ACC112 (cell line): ENCODE results near the gene PREX1.

ENCODE experiments used
- H2AFZ ChIP-seq: fragments of 200-600 bp; sonication (generic); one replicate; pipeline ENCODE4 v1.6.0; 2017; ENCODE audit warnings: antibody characterized with exemption, low read length; ENCODE audit not compliant: unreplicated experiment
- H3K27ac ChIP-seq: fragments of 200-600 bp; sonication (generic); 2 replicates; pipeline ENCODE4 v1.5.1; 2014; ENCODE audit warnings: low read depth, mild to moderate bottlenecking, antibody characterized with exemption, low read length, moderate library complexity
- H3K27me3 ChIP-seq: fragments of 200-600 bp; sonication (generic); 2 replicates; pipeline ENCODE4 v1.6.1; 2014; ENCODE audit warnings: mild to moderate bottlenecking, antibody characterized with exemption, low read length, moderate library complexity, mixed read lengths; ENCODE audit not compliant: insufficient read depth
- H3K36me3 ChIP-seq: fragments of 200-600 bp; sonication (generic); 2 replicates; pipeline ENCODE4 v1.6.1; 2016; ENCODE audit warnings: mild to moderate bottlenecking, antibody characterized with exemption, low read length, moderate library complexity, mixed read lengths; ENCODE audit not compliant: insufficient read depth
- H3K4me1 ChIP-seq: fragments of 200-600 bp; sonication (generic); one replicate; pipeline ENCODE4 v1.6.1; 2016; ENCODE audit warnings: low read length, mixed read lengths; ENCODE audit not compliant: insufficient read depth, unreplicated experiment, control insufficient read depth
- H3K4me3 ChIP-seq: fragments of 200-600 bp; sonication (generic); 2 replicates; pipeline ENCODE4 v1.5.1; 2014; ENCODE audit warnings: mild to moderate bottlenecking, low read depth, low read length
- H3K79me2 ChIP-seq: fragments of 200-600 bp; sonication (generic); one replicate; pipeline ENCODE4 v1.6.0; 2016; ENCODE audit warnings: low read length; ENCODE audit not compliant: control insufficient read depth, unreplicated experiment, insufficient read depth

Gene PREX1

GRCh38 chr20:48739395-48740291 lies 88.2 kb downstream of the PREX1 start:
- Histone ChIP-seq H3K4me1 (no peaks in the 10 kb centered on the region), H3K27ac (no peak overlapping the region)

GRCh38 chr20:48738399-48739304 lies 89.1 kb downstream of the PREX1 start:
- no peaks in the 10 kb centered on the region for H3K79me2 ChIP-seq
- no peaks in the 10 kb centered on the region for H3K27me3 ChIP-seq
- H3K4me1 ChIP-seq: no peaks in the 10 kb centered on the region
- no peaks in the 10 kb centered on the region; the same call in 1 of the 2 replicates for H3K36me3 ChIP-seq
- H2AFZ ChIP-seq: no peak overlapping the region
- no peak overlapping the region for H3K4me3 ChIP-seq
- H3K27ac ChIP-seq: no peak overlapping the region

More at GRCh38 chr20:48739395-48740291, 88.2 kb downstream of the PREX1 start:
- H3K36me3 ChIP-seq: no peaks in the 10 kb centered on the region
- no peaks in the 10 kb centered on the region for H3K27me3 ChIP-seq
- H3K4me3 ChIP-seq: no peak overlapping the region
- no peak overlapping the region for H2AFZ ChIP-seq
- H3K79me2 ChIP-seq: no peaks in the 10 kb centered on the region

DNA sequence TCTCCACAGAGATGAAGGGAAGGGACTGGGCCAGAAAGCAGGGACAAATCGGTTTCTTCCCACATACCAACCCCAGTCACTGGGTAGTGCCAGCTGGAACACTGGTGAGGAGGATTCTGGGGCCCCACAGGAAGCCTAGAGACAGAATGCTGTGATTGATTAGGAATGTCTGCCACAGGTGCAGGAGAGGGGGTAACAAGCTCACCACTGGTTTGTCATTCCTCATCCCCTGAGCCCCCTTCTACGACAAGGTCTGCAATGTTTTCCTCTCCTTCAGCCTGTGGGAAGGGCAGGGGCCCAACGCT lies 89.8 kb downstream of the PREX1 start:
- H3K27ac ChIP-seq: no peak overlapping the region
- H3K4me1 ChIP-seq: no peaks in the 10 kb centered on the region
- no peak overlapping the region for H3K4me3 ChIP-seq
- no peaks in the 10 kb centered on the region; the same call in 1 of the 2 replicates for H3K36me3 ChIP-seq
- H2AFZ ChIP-seq: no peak overlapping the region
- H3K79me2 ChIP-seq: no peaks in the 10 kb centered on the region
- H3K27me3 ChIP-seq: no peaks in the 10 kb centered on the region

DNA sequence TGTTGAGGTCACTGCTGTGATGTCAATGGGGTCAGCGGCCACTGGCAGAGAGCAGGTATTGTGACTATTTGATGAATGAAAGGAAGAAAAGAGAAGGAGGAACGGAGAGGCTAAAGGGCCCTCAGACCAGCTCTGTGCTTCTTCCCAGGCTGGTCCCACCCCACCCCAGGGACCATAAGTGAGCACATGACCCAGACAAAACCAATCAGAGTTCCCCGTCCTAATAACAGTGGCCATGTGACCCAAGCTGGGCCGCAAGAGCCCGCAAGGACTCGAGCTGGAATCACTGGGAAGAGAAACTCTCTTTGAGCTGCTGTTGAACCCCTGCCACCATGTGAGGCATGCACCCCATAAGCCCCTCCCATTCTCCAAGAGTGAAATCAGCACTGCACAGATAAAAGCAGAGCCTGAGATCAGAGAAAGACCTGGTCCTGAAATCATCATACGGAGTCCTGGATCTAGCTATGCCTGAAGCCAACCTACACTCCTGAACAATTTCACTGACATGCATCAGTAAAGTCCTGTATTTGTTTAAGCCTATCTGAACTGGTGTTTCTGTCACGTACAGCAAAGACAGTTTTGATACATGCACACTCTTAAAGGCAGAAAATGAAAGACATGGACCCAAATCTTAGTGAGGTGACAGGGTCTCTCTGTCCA lies 90.2 kb downstream of the PREX1 start:
- no peaks in the 10 kb centered on the region; the same call in 1 of the 2 replicates for H3K36me3 ChIP-seq
- H3K4me1 ChIP-seq: no peaks in the 10 kb centered on the region
- no peak overlapping the region for H2AFZ ChIP-seq
- no peaks in the 10 kb centered on the region for H3K79me2 ChIP-seq
- H3K27me3 ChIP-seq: no peaks in the 10 kb centered on the region
- H3K4me3 ChIP-seq: no peak overlapping the region
- H3K27ac ChIP-seq: no peak overlapping the region

DNA sequence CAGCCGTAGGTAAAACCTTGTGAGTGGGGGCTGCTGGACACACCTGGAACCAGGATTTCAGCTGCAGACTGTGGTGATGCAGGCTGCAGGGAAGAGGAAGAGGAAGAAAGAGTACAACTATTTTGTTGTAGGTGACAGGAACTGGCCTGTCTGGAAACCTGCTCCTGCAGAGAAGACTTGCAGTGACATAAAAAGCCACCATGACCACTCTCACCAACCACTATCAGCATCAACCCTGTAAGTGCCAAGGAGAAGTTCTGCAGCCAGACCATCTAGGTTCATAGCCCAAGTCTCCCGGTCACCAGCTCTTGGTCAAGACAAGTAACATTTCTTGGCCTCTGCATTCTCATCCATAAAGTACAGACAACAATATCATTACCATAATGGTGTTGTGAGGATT lies 91.2 kb downstream of the PREX1 start:
- no peaks in the 10 kb centered on the region; the same call in 1 of the 2 replicates for H3K36me3 ChIP-seq

DNA sequence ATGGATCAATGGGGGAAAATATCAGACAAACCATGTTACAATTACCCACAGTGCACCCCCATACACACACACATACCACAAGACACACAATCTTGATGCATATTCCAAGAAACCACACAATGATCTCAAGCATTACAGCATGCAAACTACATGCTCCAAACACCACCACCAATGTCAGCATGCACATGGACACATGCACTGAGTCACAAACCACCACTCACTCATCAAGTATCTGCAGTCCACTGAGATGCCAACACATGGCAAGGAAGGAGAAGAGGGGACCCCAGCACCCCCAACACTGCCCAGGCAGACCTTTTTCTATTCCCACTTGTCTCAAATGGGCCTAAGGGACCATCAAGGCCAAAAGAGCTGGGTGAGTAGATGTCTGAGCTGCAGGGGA lies 91.6 kb downstream of the PREX1 start:
- H3K27me3 ChIP-seq: no peaks in the 10 kb centered on the region
- no peaks in the 10 kb centered on the region for H3K4me1 ChIP-seq
- H3K79me2 ChIP-seq: no peaks in the 10 kb centered on the region
- H2AFZ ChIP-seq: no peak overlapping the region
- no peak overlapping the region for H3K4me3 ChIP-seq
- no peaks in the 10 kb centered on the region; the same call in 1 of the 2 replicates for H3K36me3 ChIP-seq
- H3K27ac ChIP-seq: no peak overlapping the region

More for the DNA sequence above, 91.2 kb downstream of the PREX1 start:
- H3K79me2 ChIP-seq: no peaks in the 10 kb centered on the region
- H3K27me3 ChIP-seq: no peaks in the 10 kb centered on the region
- no peak overlapping the region for H3K4me3 ChIP-seq
- no peaks in the 10 kb centered on the region for H3K4me1 ChIP-seq
- H2AFZ ChIP-seq: no peak overlapping the region
- H3K27ac ChIP-seq: no peak overlapping the region

GRCh38 chr20:48735112-48735511 lies 92.7 kb downstream of the PREX1 start:
- Histone ChIP-seq H3K27me3 (no peaks in the 10 kb centered on the region), H3K79me2 (no peaks in the 10 kb centered on the region), H3K27ac (no peak overlapping the region), H2AFZ (no peak overlapping the region), H3K4me3 (no peak overlapping the region), H3K4me1 (no peaks in the 10 kb centered on the region), H3K36me3 (no peaks in the 10 kb centered on the region; the same call in 1 of the 2 replicates)

DNA sequence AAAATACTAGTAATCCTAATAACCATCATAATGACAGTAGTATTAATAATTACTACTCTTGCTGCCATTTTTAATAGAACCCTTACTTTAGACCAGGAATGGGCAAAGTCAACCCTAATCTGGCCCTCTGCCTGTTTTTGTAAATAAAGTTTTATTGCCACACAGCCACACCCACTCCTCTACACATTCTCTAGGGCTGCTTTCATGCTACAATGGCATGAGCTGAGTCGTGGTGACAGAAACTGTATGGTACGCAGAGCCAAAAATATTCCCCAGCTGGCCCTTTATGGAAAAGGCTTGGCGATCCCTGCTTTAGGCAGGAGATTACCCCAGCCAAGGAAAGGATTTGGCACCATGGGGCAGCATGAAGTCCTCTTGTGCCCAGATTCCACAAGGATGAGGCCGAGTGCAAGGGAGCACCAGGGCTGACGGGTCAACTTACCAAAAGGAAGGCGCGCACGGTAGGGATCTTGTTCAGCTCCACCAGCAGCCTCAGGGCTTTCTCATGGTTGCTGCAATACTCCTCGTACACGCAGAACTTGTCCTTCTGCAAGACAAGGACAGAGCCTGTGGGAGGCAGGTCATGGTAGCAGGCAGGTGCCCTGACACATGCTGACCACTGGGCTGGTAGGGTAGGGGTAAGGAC lies 93.6 kb downstream of the PREX1 start:
- H3K27me3 ChIP-seq: no peaks in the 10 kb centered on the region
- no peak overlapping the region for H2AFZ ChIP-seq

DNA sequence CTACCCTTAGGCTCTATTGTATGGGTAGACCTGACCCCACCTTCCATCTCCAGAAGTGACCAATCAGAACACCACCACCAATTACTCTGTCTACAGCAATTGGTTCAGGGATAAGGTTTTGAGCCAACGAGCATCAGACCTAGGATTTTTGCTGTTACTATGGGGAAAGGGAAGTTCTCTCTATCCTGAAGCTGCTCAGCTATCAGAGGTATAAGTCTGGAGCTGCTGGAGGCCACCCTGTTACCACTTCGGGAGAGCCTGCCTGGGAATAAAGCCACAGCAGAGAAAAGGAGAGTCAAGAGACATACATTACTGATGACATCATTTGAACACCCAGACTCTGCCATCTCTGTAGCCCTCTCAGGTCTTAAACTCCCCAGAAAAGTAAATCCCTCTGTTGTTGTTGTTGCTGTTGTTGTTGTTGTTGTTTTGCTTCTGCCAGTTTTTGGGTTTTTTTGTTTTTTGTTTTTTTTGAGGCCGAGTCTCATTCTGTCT lies 94.5 kb downstream of the PREX1 start:
- Histone ChIP-seq H2AFZ (no peak overlapping the region), H3K36me3 (no peaks in the 10 kb centered on the region; the same call in 1 of the 2 replicates), H3K27me3 (no peaks in the 10 kb centered on the region), H3K4me3 (no peak overlapping the region), H3K4me1 (no peaks in the 10 kb centered on the region), H3K79me2 (no peaks in the 10 kb centered on the region), H3K27ac (no peak overlapping the region)

More for the DNA sequence above, 93.6 kb downstream of the PREX1 start:
- H3K36me3 ChIP-seq: no peaks in the 10 kb centered on the region; the same call in 1 of the 2 replicates
- H3K79me2 ChIP-seq: no peaks in the 10 kb centered on the region
- no peak overlapping the region for H3K4me3 ChIP-seq
- no peaks in the 10 kb centered on the region for H3K4me1 ChIP-seq
- H3K27ac ChIP-seq: no peak overlapping the region
